PC-9 (cell line): Measurements from ENCODE around the gene EPHB3. TPM values are rescaled to one million over a fixed set of nuclear protein-coding genes. Genes with fewer than 3 reads are reported as not detected.

Source experiments
- BruUV-seq: library from RNA; stranded (reverse); fragments of 400-500 nt; replicated peaks from 2 replicates; lab custom pipeline; 2021; lab: Mats Ljungman, UMichigan
- CTCF ChIA-PET: fragments of 300-600 bp; sonication (Branson Sonifier 250); formaldehyde crosslinking; loops from one replicate; lab custom pipeline; 2022; ENCODE audit warnings: antibody characterized with exemption; lab: Charles Lee
- POLR2A ChIA-PET: fragments of 300-600 bp; sonication (Branson Sonifier 250); formaldehyde crosslinking; loops from one replicate; lab custom pipeline; 2022; ENCODE audit warnings: antibody characterized with exemption; ENCODE audit not compliant: unreplicated experiment; lab: Charles Lee
- DNase-seq, 2 experiments: peaks; one replicate each; pipeline versions ENCODE4 v3.0.0 to v3.0.0-alpha.2; 2015 to 2022; ENCODE audit warnings: mixed read lengths in 1 of 2
- H2AFZ ChIP-seq: fragments of 200-600 bp; sonication (generic); 2 replicates; pipeline ENCODE4 v1.8.1; 2017; ENCODE audit warnings: antibody characterized with exemption
- H3F3A ChIP-seq: fragments of 200-600 bp; sonication (generic); 2 replicates; pipeline ENCODE4 v1.8.1; 2017; ENCODE audit warnings: antibody characterized with exemption, mild to moderate bottlenecking, low read depth; ENCODE audit not compliant: insufficient read depth
- H3K27ac ChIP-seq: fragments of 200-600 bp; sonication (generic); 2 replicates; pipeline ENCODE4 v1.6.1; 2016; ENCODE audit warnings: mixed run types
- H3K27me3 ChIP-seq: fragments of 200-600 bp; sonication (generic); 2 replicates; pipeline ENCODE4 v1.6.1; 2016; ENCODE audit warnings: low read depth, mixed run types; ENCODE audit not compliant: insufficient read depth
- H3K36me3 ChIP-seq: fragments of 200-600 bp; sonication (generic); 2 replicates; pipeline ENCODE4 v1.6.1; 2016; ENCODE audit warnings: low read depth, mixed run types
- H3K4me1 ChIP-seq: fragments of 200-600 bp; sonication (generic); replicated peaks from 2 replicates; pipeline ENCODE4 v1.6.1; 2016; ENCODE audit warnings: mixed run types; ENCODE audit not compliant: insufficient read depth
- H3K4me2 ChIP-seq: fragments of 200-600 bp; sonication (generic); 2 replicates; pipeline ENCODE4 v1.6.1; 2017; ENCODE audit warnings: mixed run types
- H3K4me3 ChIP-seq: fragments of 200-600 bp; sonication (generic); 2 replicates; pipeline ENCODE4 v1.6.1; 2016; ENCODE audit warnings: mixed run types
- H3K79me2 ChIP-seq: fragments of 200-600 bp; sonication (generic); 2 replicates; pipeline ENCODE4 v1.6.1; 2017; ENCODE audit warnings: low read depth, mixed run types
- H3K9me2 ChIP-seq: fragments of 200-600 bp; sonication (generic); 2 replicates; pipeline ENCODE4 v1.8.1; 2017; ENCODE audit warnings: mild to moderate bottlenecking; ENCODE audit not compliant: insufficient read depth
- H3K9me3 ChIP-seq: fragments of 200-600 bp; sonication (generic); 2 replicates; pipeline ENCODE4 v1.8.1; 2016; ENCODE audit warnings: low read depth; ENCODE audit not compliant: insufficient read depth
- H4K20me1 ChIP-seq: fragments of 200-600 bp; sonication (generic); 2 replicates; pipeline ENCODE4 v1.8.1; 2017; ENCODE audit not compliant: insufficient read depth
- CTCF ChIP-seq: fragments of 200-600 bp; sonication (generic); conservative IDR thresholded peaks from 2 replicates; pipeline ENCODE4 v1.6.1; 2017; ENCODE audit warnings: mixed run types, antibody characterized with exemption, mild to moderate bottlenecking, moderate library complexity
- EZH2 ChIP-seq: fragments of 200-600 bp; sonication (generic); IDR thresholded peaks from 2 replicates; pipeline ENCODE4 v1.8.0; 2017; ENCODE audit warnings: antibody characterized with exemption, low read depth
- intact Hi-C: fragments of 100-400 bp; cut with micrococcal nuclease; formaldehyde crosslinking; loops from one replicate; pipeline ENCODE4 v1.10.0; 2022; ENCODE audit not compliant: unreplicated experiment
- total RNA-seq: library from RNA; stranded (reverse); gene quantifications from 2 replicates; pipeline ENCODE4 v1.2.3, GENCODE V29; 2021

EPHB3 gene
- total RNA-seq, 1 experiment from 2014 or later = 15.7 TPM

GRCh38 chr3:184576457-184577240, 15.1 kb downstream of the EPHB3 start:
- H3K9me2 ChIP-seq = no peaks in the 10 kb centered on the region
- TF ChIP-seq EZH2 = no peak
- TF ChIP-seq CTCF = no peak
- no peaks in the 10 kb centered on the region for H3K9me3 ChIP-seq
- H3K4me1 ChIP-seq = no peaks in the 10 kb centered on the region
- no peaks in the 10 kb centered on the region for H3F3A ChIP-seq
- no peak overlapping the region for H3K4me2 ChIP-seq
- no peaks in the 10 kb centered on the region for H3K36me3 ChIP-seq
- intact Hi-C loops = no loop called here
- H3K27ac ChIP-seq = no peak overlapping the region
- H4K20me1 ChIP-seq = no peaks in the 10 kb centered on the region
- no peak for DNase-seq
- BruUV-seq = no TSS peak
- H3K4me3 ChIP-seq = no peak overlapping the region
- ChIA-PET CTCF (no interaction called here), POLR2A (no interaction called here)
- H3K27me3 ChIP-seq = no peaks in the 10 kb centered on the region
- no peaks in the 10 kb centered on the region for H3K79me2 ChIP-seq
- no peak overlapping the region for H2AFZ ChIP-seq

- no peaks in the 10 kb centered on the region for H3K9me2 ChIP-seq
- H3K4me3 ChIP-seq = no peak overlapping the region
- intact Hi-C loops = no loop called here
- DNase-seq = no peak
- no TSS peak for BruUV-seq
- no peaks in the 10 kb centered on the region for H3K27me3 ChIP-seq
- H3K4me2 ChIP-seq = no peak overlapping the region
- ChIA-PET CTCF (no interaction called here), POLR2A (no interaction called here)
- no peaks in the 10 kb centered on the region for H3K4me1 ChIP-seq
- no peaks in the 10 kb centered on the region for H3F3A ChIP-seq
- H3K79me2 ChIP-seq = no peaks in the 10 kb centered on the region
- H2AFZ ChIP-seq = no peak overlapping the region
- H3K9me3 ChIP-seq = no peaks in the 10 kb centered on the region
- H3K27ac ChIP-seq = no peak overlapping the region
- no peaks in the 10 kb centered on the region for H3K36me3 ChIP-seq
- no peak for TF ChIP-seq EZH2
- TF ChIP-seq CTCF = no peak
- no peaks in the 10 kb centered on the region for H4K20me1 ChIP-seq
These were observed 16.0 kb downstream of the EPHB3 start for GRCh38 chr3:184577546-184577945.

- no peak overlapping the region for H2AFZ ChIP-seq
- no peaks in the 10 kb centered on the region for H3F3A ChIP-seq
- H3K4me2 ChIP-seq = no peak overlapping the region
- DNase-seq = no peak
- H3K27me3 ChIP-seq = no peaks in the 10 kb centered on the region
- no peak overlapping the region for H3K27ac ChIP-seq
- no TSS peak for BruUV-seq
- ChIA-PET POLR2A (no interaction called here), CTCF (no interaction called here)
- no peaks in the 10 kb centered on the region for H4K20me1 ChIP-seq
- no peaks in the 10 kb centered on the region for H3K9me2 ChIP-seq
- no peaks in the 10 kb centered on the region for H3K36me3 ChIP-seq
- H3K4me3 ChIP-seq = no peak overlapping the region
- H3K4me1 ChIP-seq = no peaks in the 10 kb centered on the region
- no peak for TF ChIP-seq CTCF
- TF ChIP-seq EZH2 = no peak
- intact Hi-C loops = no loop called here
- H3K79me2 ChIP-seq = no peaks in the 10 kb centered on the region
- H3K9me3 ChIP-seq = no peaks in the 10 kb centered on the region
These were observed 16.6 kb downstream of the EPHB3 start for GRCh38 chr3:184578218-184578617.
